ENCODE results near the gene ANKRD31. TPM values are rescaled to one million over a fixed set of nuclear protein-coding genes. Genes with fewer than 3 reads are reported as not detected.

Gene ANKRD31
- total RNA-seq (under 1 TPM; 0.06 to 0.88 (median 0.43) TPM), polyA plus RNA-seq (under 1 TPM; 0.13 to 0.31 (median 0.16) TPM)
- long read RNA-seq, donor 1: 0 reads
- long read RNA-seq, donor 2: 0 reads
- long read RNA-seq, donor 3: 0 reads
- long read RNA-seq, donor 4, partial matches to known transcripts: 0 of 1 reads
- long read RNA-seq, donor 4, other reads (novel, unspliced or antisense): 1 of 1 reads
- long read RNA-seq, donor 5: 0 reads
- long read RNA-seq, donor 6: 0 reads
- long read RNA-seq, donor 7, partial matches to known transcripts: 1,194 of 1,236 reads
- long read RNA-seq, donor 7, other reads (novel, unspliced or antisense): 42 of 1,236 reads
- long read RNA-seq, donor 8: 0 reads
- long read RNA-seq, donor 9: 0 reads
- long read RNA-seq, donor 10: 0 reads

GRCh38 chr5:75236322-75237316 is at the start of gene ANKRD31:
Gene ANKRD31 (minus strand): TSS chr5:75236878. CDS start chr5:75236686, 192 bp downstream.
- H3K9me3 ChIP-seq (replicated peaks in 1 of 3): no peaks in the 10 kb centered on the region
- WGBS, 4 donors: 1 to 4% (median 3%) methylated on average over 31 to 58 of the region's 58 CpGs
- no peaks in the 10 kb centered on the region for H3K36me3 ChIP-seq (replicated peaks in 1 of 2)
- peak within 1 kb of the TSS; percentile 3 to 93 (median 52) for H3K4me3 ChIP-seq
- peak; percentile 80 to 90 (median 88) for DNase-seq
- intact Hi-C loops (cut with DNase I): loop anchor here in 1 of 2 donors (10.0 kb wide), 2 partner anchors 182 to 278 kb away; partner anchors contain the start of genes CERT1, GCNT4 and POLK
- H3K27me3 ChIP-seq: no peaks in the 10 kb centered on the region
- peak; percentile 59 to 66 for TF ChIP-seq POLR2A (IDR thresholded peaks at IDR 0.05)
- TF ChIP-seq CTCF (IDR thresholded peaks at IDR 0.05): peak; percentile 29 to 97 (median 78)
- H3K4me1 ChIP-seq (replicated peaks in 1 of 2): peaks cover 0 to 12% of the 10 kb centered on the region in 2 donors
- peak within 1 kb of the TSS in 4 of 5 donors; percentile 45 to 86 (median 76) for H3K27ac ChIP-seq

GRCh38 chr5:75286211-75286773 is 49.6 kb upstream of the ANKRD31 start:
- TF ChIP-seq CTCF (IDR thresholded peaks at IDR 0.05) (no peak), POLR2A (IDR thresholded peaks at IDR 0.05) (no peak)
- no peak overlapping the region for H3K27ac ChIP-seq

GRCh38 chr5:75282581-75282980 is 45.9 kb upstream of the ANKRD31 start:
- 90 to 91% (median 91%) methylated on average over 2 of the region's 2 CpGs for WGBS, 4 donors
- H3K36me3 ChIP-seq (replicated peaks in 1 of 2): no peaks in the 10 kb centered on the region
- intact Hi-C loops (cut with DNase I): no loop called here
- TF ChIP-seq CTCF (IDR thresholded peaks at IDR 0.05): no peak
- TF ChIP-seq POLR2A (IDR thresholded peaks at IDR 0.05): no peak
- H3K27ac ChIP-seq: no peak overlapping the region
- H3K27me3 ChIP-seq: no peaks in the 10 kb centered on the region
- H3K4me1 ChIP-seq (replicated peaks in 1 of 2): no peaks in the 10 kb centered on the region
- no peak overlapping the region for H3K4me3 ChIP-seq
- no peaks in the 10 kb centered on the region for H3K9me3 ChIP-seq (replicated peaks in 1 of 3)
- DNase-seq: no peak

More at GRCh38 chr5:75286211-75286773, 49.6 kb upstream of the ANKRD31 start:
- WGBS, 4 donors: 79 to 86% (median 84%) methylated on average over 3 of the region's 3 CpGs
- Histone ChIP-seq H3K4me1 (replicated peaks in 1 of 2) (no peaks in the 10 kb centered on the region), H3K36me3 (replicated peaks in 1 of 2) (no peaks in the 10 kb centered on the region), H3K9me3 (replicated peaks in 1 of 3) (no peaks in the 10 kb centered on the region), H3K27me3 (no peaks in the 10 kb centered on the region), H3K4me3 (no peak overlapping the region)
- DNase-seq: no peak
- intact Hi-C loops (cut with DNase I): no loop called here

Measured in adrenal gland (tissue), 19 donors.